HCT116 (cell line): Measurements from ENCODE around the gene AIRE. TPM values are rescaled to one million over a fixed set of nuclear protein-coding genes. Genes with fewer than 3 reads are reported as not detected.

ENCODE experiments used
- ATAC-seq: fragments of 200-7000 bp; cut with Tn5 transposase; 2 replicates; pipeline ENCODE4 v1.9.1; 2020; ENCODE audit warnings: mild to moderate bottlenecking, moderate library complexity
- BruUV-seq: library from RNA; stranded (reverse); fragments of 400-500 nt; replicated peaks from 2 replicates; lab custom pipeline; 2021; lab: Mats Ljungman, UMichigan
- CTCF ChIA-PET: fragments of 300-600 bp; sonication (Branson Sonifier 250); formaldehyde crosslinking; loops from one replicate; lab custom pipeline; 2021; ENCODE audit warnings: antibody characterized with exemption; lab: Charles Lee
- POLR2A ChIA-PET: fragments of 300-600, 350-600 bp; sonication (Branson Sonifier 250); formaldehyde crosslinking; loops from one replicate; lab custom pipeline; 2021; ENCODE audit warnings: antibody characterized with exemption; lab: Charles Lee
- RAD21 ChIA-PET, 2 experiments: fragments of 300-600 bp; sonication (Branson Sonifier 250); formaldehyde crosslinking; loops; one replicate each; lab custom pipeline; 2023; ENCODE audit warnings: low total read pairs in 2 of 2; ENCODE audit not compliant: uncharacterized antibody in 2 of 2, unreplicated experiment in 2 of 2, low non-redundant PET in 1 of 2; lab: Charles Lee
- DNase-seq: peaks from one replicate; pipeline ENCODE4 v3.0.0-alpha.2; 2010; ENCODE audit warnings: low read depth, low spot score
- H2AFZ ChIP-seq: fragments of 200-600 bp; shearing (Covaris generic), sonication (generic); 2 replicates; pipeline ENCODE4 v1.6.1; 2017; ENCODE audit warnings: low read depth, mixed run types, mixed read lengths, antibody characterized with exemption, low read length; ENCODE audit not compliant: poor library complexity, severe bottlenecking
- H3K27ac ChIP-seq: 2 replicates; pipeline ENCODE4 v1.5.1; 2012; ENCODE audit warnings: low read depth, low read length
- H3K27me3 ChIP-seq: fragments of 200-600 bp; sonication (generic); 2 replicates; pipeline ENCODE4 v1.6.1; 2016; ENCODE audit warnings: mixed run types, low read length, mixed read lengths; ENCODE audit not compliant: insufficient read depth
- H3K36me3 ChIP-seq, 2 experiments: fragments of 200-500 bp in 1 of 2; fragments of 200-600 bp in 1 of 2; sonication (Bioruptor generic) in 1 of 2; sonication (generic) in 1 of 2; 2 replicates each; pipeline versions ENCODE4 v1.5.1 to v1.6.1; 2014 to 2016; ENCODE audit warnings: low read length in 2 of 2, inconsistent platforms in 1 of 2, mixed read lengths in 1 of 2, mixed run types in 1 of 2; ENCODE audit not compliant: insufficient read depth in 2 of 2, control insufficient read depth in 1 of 2
- H3K4me1 ChIP-seq, 2 experiments: fragments of 200-600 bp in 1 of 2; sonication (generic) in 1 of 2; 2 replicates each; pipeline versions ENCODE4 v1.5.1 to v1.6.1; 2012 to 2017; ENCODE audit warnings: low read length in 2 of 2, inconsistent platforms in 1 of 2, mild to moderate bottlenecking in 1 of 2, mixed read lengths in 1 of 2, mixed run types in 1 of 2, moderate library complexity in 1 of 2; ENCODE audit not compliant: insufficient read depth in 2 of 2, control insufficient read depth in 1 of 2
- H3K4me2 ChIP-seq: fragments of 200-600 bp; sonication (generic); 2 replicates; pipeline ENCODE4 v1.6.1; 2017; ENCODE audit warnings: mixed run types, low read length, mixed read lengths
- H3K4me3 ChIP-seq, 2 experiments: fragments of 200-600 bp in 1 of 2; sonication (generic) in 1 of 2; replicated peaks in 1 of 2; 2 replicates each; pipeline ENCODE4 v1.5.1; 2011 to 2016; ENCODE audit warnings: low read length in 2 of 2, control low read depth in 1 of 2, low read depth in 1 of 2, mild to moderate bottlenecking in 1 of 2, mixed read lengths in 1 of 2, mixed run types in 1 of 2
- H3K79me2 ChIP-seq: fragments of 200-600 bp; sonication (generic); 2 replicates; pipeline ENCODE4 v1.6.1; 2017; ENCODE audit warnings: mild to moderate bottlenecking, mixed run types, low read length, moderate library complexity, mixed read lengths; ENCODE audit not compliant: insufficient read depth
- H3K9ac ChIP-seq: fragments of 200-600 bp; sonication (generic); 2 replicates; pipeline ENCODE4 v1.6.1; 2016; ENCODE audit warnings: low read length, mixed read lengths
- H3K9me2 ChIP-seq: fragments of 200-600 bp; sonication (generic), shearing (Covaris generic); 2 replicates; pipeline ENCODE4 v1.6.1; 2017; ENCODE audit warnings: mixed run types, mild to moderate bottlenecking, moderate library complexity; ENCODE audit not compliant: insufficient read depth
- H3K9me3 ChIP-seq, 2 experiments: fragments of 200-500 bp in 1 of 2; fragments of 200-600 bp in 1 of 2; sonication (Bioruptor generic) in 1 of 2; sonication (generic) in 1 of 2; 2 replicates each; pipeline ENCODE4 v1.6.1; 2014 to 2017; ENCODE audit warnings: low read length in 2 of 2, mixed read lengths in 2 of 2, inconsistent platforms in 1 of 2, low read depth in 1 of 2, mild to moderate bottlenecking in 1 of 2, mixed run types in 1 of 2, moderate library complexity in 1 of 2; ENCODE audit not compliant: control insufficient read depth in 1 of 2, insufficient read depth in 1 of 2
- H4K20me1 ChIP-seq: fragments of 200-600 bp; sonication (generic), shearing (Covaris generic); 2 replicates; pipeline ENCODE4 v1.6.1; 2017; ENCODE audit warnings: mixed run types, mild to moderate bottlenecking, moderate library complexity; ENCODE audit not compliant: insufficient read depth
- EZH2 ChIP-seq: fragments of 200-600 bp; sonication (generic); IDR thresholded peaks from 2 replicates; pipeline ENCODE4 v1.6.1; 2017; ENCODE audit warnings: antibody characterized with exemption, mixed run types
- EZH2phosphoT487 ChIP-seq: fragments of 200-600 bp; IDR thresholded peaks from 2 replicates; pipeline ENCODE4 v1.6.1; 2018; ENCODE audit warnings: antibody characterized with exemption, borderline replicate concordance
- FOSL1 ChIP-seq: IDR thresholded peaks from 2 replicates; pipeline ENCODE4 v1.6.1; 2012; ENCODE audit warnings: low read depth
- JUND ChIP-seq: IDR thresholded peaks from 2 replicates; pipeline ENCODE4 v1.6.1; 2012
- MAX ChIP-seq: IDR thresholded peaks from 2 replicates; pipeline ENCODE4 v1.6.1; 2012
- POLR2A ChIP-seq: IDR thresholded peaks from 2 replicates; pipeline ENCODE4 v1.7.0; 2011; ENCODE audit warnings: borderline replicate concordance; ENCODE audit not compliant: insufficient read depth, insufficient read length; ENCODE audit errors: extremely low read depth
- POLR2AphosphoS5 ChIP-seq: IDR thresholded peaks from 2 replicates; pipeline ENCODE4 v1.6.1; 2011; ENCODE audit warnings: mild to moderate bottlenecking, low read depth, low read length, moderate library complexity
- RAD21 ChIP-seq: IDR thresholded peaks from 2 replicates; pipeline ENCODE4 v1.6.1; 2012; ENCODE audit warnings: low read depth, mild to moderate bottlenecking
- SP1 ChIP-seq: IDR thresholded peaks from 2 replicates; pipeline ENCODE4 v1.6.1; 2012; ENCODE audit warnings: low read depth
- TCF7L2 ChIP-seq: IDR thresholded peaks from 2 replicates; pipeline ENCODE4 v1.7.0; 2011; ENCODE audit warnings: borderline replicate concordance, inconsistent platforms; ENCODE audit not compliant: insufficient read depth, insufficient read length; ENCODE audit errors: extremely low read depth
- ZNF274 ChIP-seq: fragments of 200-500 bp; sonication (Bioruptor generic); IDR thresholded peaks from 2 replicates; pipeline ENCODE4 v1.6.1; 2014; ENCODE audit warnings: mild to moderate bottlenecking, low read depth, low read length, inconsistent platforms
- intact Hi-C: fragments of 100-400 bp; cut with micrococcal nuclease; formaldehyde crosslinking; loops from 2 replicates; pipeline ENCODE4 v1.10.0; 2022
- total RNA-seq: library from RNA; stranded (reverse); gene quantifications from one replicate; pipeline ENCODE4 v1.2.1, GENCODE V29; 2021; ENCODE audit not compliant: unreplicated experiment

AIRE gene
- total RNA-seq, 1 experiment from 2014 or later: not detected

- no peak for TF ChIP-seq MAX
- no peak for TF ChIP-seq ZNF274
Measured at GRCh38 chr21:44303490-44303981, 17.9 kb downstream of the AIRE start (continued).

- H3K4me3 ChIP-seq: no peak overlapping the region
- no peaks in the 10 kb centered on the region for H4K20me1 ChIP-seq
- H3K27me3 ChIP-seq: no peaks in the 10 kb centered on the region
- intact Hi-C loops: no loop called here
- RAD21 ChIA-PET: no interaction called here
- DNase-seq (no peak), ATAC-seq (no peak)
- H3K4me1 ChIP-seq: peaks cover 10 to 30% of the 10 kb centered on the region in 2 experiments
- H3K27ac ChIP-seq: no peak overlapping the region
- peaks cover 57% of the 10 kb centered on the region for H3K79me2 ChIP-seq
- no peaks in the 10 kb centered on the region for H3K9me3 ChIP-seq
- H3K9ac ChIP-seq: no peak overlapping the region
- peaks cover 0 to 2% of the 10 kb centered on the region in 2 experiments; a peak in 1 of 4 replicates for H3K36me3 ChIP-seq
- no TSS peak for BruUV-seq
- TF ChIP-seq FOSL1 (no peak), RAD21 (no peak), EZH2phosphoT487 (no peak), TCF7L2 (no peak), JUND (no peak), SP1 (no peak), EZH2 (no peak), POLR2A (no peak), POLR2AphosphoS5 (no peak), ZNF274 (no peak)
- CTCF ChIA-PET: interaction anchor here (1.4 to 2.2 kb wide), 3 partner anchors 34 to 176 kb away, joined by 3 to 10 read pairs (median 5); no protein-coding TSS in a partner anchor
- H3K9me2 ChIP-seq: no peaks in the 10 kb centered on the region
- no peak overlapping the region for H2AFZ ChIP-seq
- H3K4me2 ChIP-seq: no peak overlapping the region
- POLR2A ChIA-PET: no interaction called here
Measured at GRCh38 chr21:44304011-44304616, 18.4 kb downstream of the AIRE start.
